ENCODE data around the gene PEX3.

DNA sequence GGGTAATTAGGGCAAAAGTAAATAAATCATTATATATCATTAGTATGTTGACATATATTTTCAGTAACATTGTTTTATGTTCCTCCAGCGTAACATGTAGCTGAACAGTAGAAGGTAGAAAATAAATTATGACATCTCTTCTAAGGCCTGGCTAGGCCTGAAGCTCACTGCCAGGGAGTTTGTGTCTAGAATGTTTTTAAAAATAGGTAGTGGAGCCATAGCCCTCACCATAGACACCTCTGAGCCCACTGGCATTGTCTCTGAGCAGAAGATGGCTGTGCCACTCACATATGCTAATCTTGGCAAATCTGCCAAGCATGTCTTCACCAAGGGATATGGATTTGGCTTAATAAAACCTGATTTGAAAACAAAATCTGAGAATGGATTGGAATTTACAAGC lies 39.6 kb downstream of the PEX3 start:
- TF ChIP-seq CTCF (conservative IDR thresholded peaks at IDR 0.05 in 1 of 2, IDR thresholded peaks at IDR 0.05 in 1 of 2; ENCODE audit: low read depth in 1 of 2, low read length in 2 of 2): no peak
- no peak for TF ChIP-seq EZH2 (IDR thresholded peaks at IDR 0.05; ENCODE audit: low read length, missing control alignments)

All from fibroblast of lung (primary cell).